PC-3 (cell line): ENCODE results near the gene ACR. TPM values are rescaled to one million over a fixed set of nuclear protein-coding genes. Genes with fewer than 3 reads are reported as not detected.

ENCODE experiments used
- ATAC-seq: fragments of 200-7000 bp; cut with Tn5 transposase; 2 replicates; pipeline ENCODE4 v1.9.1; 2020; ENCODE audit warnings: mild to moderate bottlenecking, moderate library complexity
- BruUV-seq: library from RNA; stranded (reverse); fragments of 400-500 nt; replicated peaks from 2 replicates; lab custom pipeline; 2021; lab: Mats Ljungman, UMichigan
- CTCF ChIA-PET: fragments of 300-600 bp; sonication (Branson Sonifier 250); formaldehyde crosslinking; loops from one replicate; lab custom pipeline; 2022; ENCODE audit warnings: antibody characterized with exemption; lab: Charles Lee
- POLR2A ChIA-PET: fragments of 300-600 bp; sonication (Branson Sonifier 250); formaldehyde crosslinking; loops from one replicate; lab custom pipeline; 2022; ENCODE audit warnings: antibody characterized with exemption; ENCODE audit not compliant: unreplicated experiment; lab: Charles Lee
- DNase-seq: peaks from one replicate; pipeline ENCODE4 v3.0.0-alpha.2; 2015
- H2AFZ ChIP-seq: fragments of 300-600 bp; sonication (generic); 2 replicates; pipeline ENCODE4 v1.6.0; 2016; ENCODE audit warnings: antibody characterized with exemption, low read length
- H3F3A ChIP-seq: fragments of 300-600 bp; sonication (generic); one replicate; pipeline ENCODE4 v1.6.0; 2017; ENCODE audit warnings: antibody characterized with exemption, low read length, control low read depth, mild to moderate bottlenecking; ENCODE audit not compliant: unreplicated experiment
- H3K27ac ChIP-seq: fragments of 300-600 bp; sonication (generic); 2 replicates; pipeline ENCODE4 v1.5.1; 2016; ENCODE audit warnings: mild to moderate bottlenecking, low read length
- H3K27me3 ChIP-seq: fragments of 300-600 bp; sonication (generic); 2 replicates; pipeline ENCODE4 v1.6.1; 2016; ENCODE audit warnings: low read length, mixed read lengths
- H3K36me3 ChIP-seq: fragments of 300-600 bp; sonication (generic); 2 replicates; pipeline ENCODE4 v1.6.1; 2016; ENCODE audit warnings: low read depth, mixed run types, low read length, mixed read lengths
- H3K4me1 ChIP-seq: fragments of 300-600 bp; sonication (generic); 2 replicates; pipeline ENCODE4 v1.5.1; 2016; ENCODE audit warnings: low read length; ENCODE audit not compliant: insufficient read depth
- H3K4me2 ChIP-seq: fragments of 300-600 bp; sonication (generic); 2 replicates; pipeline ENCODE4 v1.6.0; 2016; ENCODE audit warnings: low read length
- H3K4me3 ChIP-seq: fragments of 300-600 bp; sonication (generic); 2 replicates; pipeline ENCODE4 v1.5.1; 2016; ENCODE audit warnings: mild to moderate bottlenecking, low read length, mixed read lengths
- H3K79me2 ChIP-seq: fragments of 300-600 bp; sonication (generic); 2 replicates; pipeline ENCODE4 v1.6.1; 2017; ENCODE audit warnings: low read length, mixed read lengths
- H3K9ac ChIP-seq: fragments of 300-600 bp; sonication (generic); 2 replicates; pipeline ENCODE4 v1.6.0; 2016; ENCODE audit warnings: mild to moderate bottlenecking, low read length
- H3K9me2 ChIP-seq: fragments of 300-600 bp; sonication (generic); replicated peaks from 2 replicates; pipeline ENCODE4 v1.6.1; 2016; ENCODE audit warnings: mixed run types, low read length, mixed read lengths
- H3K9me3 ChIP-seq: fragments of 300-600 bp; sonication (generic); 2 replicates; pipeline ENCODE4 v1.6.1; 2016; ENCODE audit warnings: low read length, mixed read lengths
- H4K20me1 ChIP-seq: fragments of 300-600 bp; sonication (generic); 2 replicates; pipeline ENCODE4 v1.6.1; 2016; ENCODE audit warnings: low read length, mixed read lengths
- CTCF ChIP-seq: fragments of 300-600 bp; sonication (generic); conservative IDR thresholded peaks from 2 replicates; pipeline ENCODE4 v1.5.1; 2017; ENCODE audit warnings: antibody characterized with exemption, low read depth, mild to moderate bottlenecking, low read length
- EZH2 ChIP-seq: fragments of 300-600 bp; sonication (generic); IDR thresholded peaks from one replicate; pipeline ENCODE4 v1.6.1; 2017; ENCODE audit warnings: antibody characterized with exemption, mild to moderate bottlenecking, low read length; ENCODE audit not compliant: unreplicated experiment
- EZH2phosphoT487 ChIP-seq: fragments of 300-600 bp; sonication (generic); IDR thresholded peaks from 2 replicates; pipeline ENCODE4 v1.6.1; 2018; ENCODE audit warnings: mild to moderate bottlenecking, antibody characterized with exemption, low read length, borderline replicate concordance
- intact Hi-C: fragments of 100-400 bp; cut with micrococcal nuclease; formaldehyde crosslinking; loops from 2 replicates; pipeline ENCODE4 v1.9.0; 2023
- total RNA-seq: library from RNA; depleted of rRNA; stranded (reverse); fragments of >200 nt; gene quantifications from 2 replicates; pipeline ENCODE4 v1.2.3, GENCODE V29; 2014

ACR gene
- total RNA-seq, 1 experiment from 2014 or later, result not detected

- ChIA-PET CTCF (no interaction called here), POLR2A (no interaction called here)
- no peak for ATAC-seq
- Histone ChIP-seq H3K9ac (no peak overlapping the region), H2AFZ (no peak overlapping the region), H3K4me1 (no peaks in the 10 kb centered on the region; the same call in 1 of the 2 replicates), H3K79me2 (no peaks in the 10 kb centered on the region), H3K4me2 (no peak overlapping the region), H4K20me1 (no peaks in the 10 kb centered on the region), H3K36me3 (no peaks in the 10 kb centered on the region), H3K9me3 (no peaks in the 10 kb centered on the region), H3F3A (no peaks in the 10 kb centered on the region), H3K27ac (no peak overlapping the region), H3K4me3 (no peak overlapping the region), H3K27me3 (no peaks in the 10 kb centered on the region), H3K9me2 (no peaks in the 10 kb centered on the region)
- no peak for TF ChIP-seq EZH2
- TF ChIP-seq EZH2phosphoT487, result no peak
- no peak for TF ChIP-seq CTCF
- no peak for DNase-seq
- intact Hi-C loops, result no loop called here
- no TSS peak for BruUV-seq
Observed at GRCh38 chr22:50730013-50730891, 7.8 kb upstream of the ACR start.

GRCh38 chr22:50730941-50731661, 6.9 kb upstream of the ACR start:
- Histone ChIP-seq H3K27ac (no peak overlapping the region), H3K4me1 (no peaks in the 10 kb centered on the region; the same call in 1 of the 2 replicates), H2AFZ (no peak overlapping the region), H3K4me3 (no peak overlapping the region), H3K9me2 (no peaks in the 10 kb centered on the region), H4K20me1 (no peaks in the 10 kb centered on the region), H3K9me3 (no peaks in the 10 kb centered on the region), H3K79me2 (no peaks in the 10 kb centered on the region), H3K9ac (no peak overlapping the region), H3F3A (no peaks in the 10 kb centered on the region), H3K27me3 (no peaks in the 10 kb centered on the region), H3K36me3 (no peaks in the 10 kb centered on the region), H3K4me2 (no peak overlapping the region)
- intact Hi-C loops, result no loop called here
- no peak for ATAC-seq
- TF ChIP-seq CTCF (no peak), EZH2phosphoT487 (no peak), EZH2 (no peak)
- CTCF ChIA-PET, result no interaction called here
- POLR2A ChIA-PET, result no interaction called here
- BruUV-seq, result no TSS peak
- DNase-seq, result no peak
